Transverse colon (tissue), 4 donors: ENCODE data around the gene TMEM43. TPM values are rescaled to one million over a fixed set of nuclear protein-coding genes. Genes with fewer than 3 reads are reported as not detected.

ENCODE experiments used
- DNase-seq: peaks from one replicate; pipeline ENCODE4 v3.0.0-alpha.2; 2019
- H3K27ac ChIP-seq, 4 donors: fragments of 200-600 bp; sonication (generic); 2 replicates each; pipeline ENCODE4 v1.5.1; 2016 to 2018; ENCODE audit warnings: inconsistent platforms in 4 of 4
- H3K27me3 ChIP-seq: fragments of 200-600 bp; sonication (generic); 2 replicates; pipeline ENCODE4 v1.5.1; 2017; ENCODE audit warnings: inconsistent platforms
- H3K36me3 ChIP-seq, 4 donors: fragments of 200-600 bp; sonication (generic); 2 replicates each; pipeline ENCODE4 v1.5.1; 2017 to 2019; ENCODE audit warnings: inconsistent platforms in 4 of 4
- H3K4me1 ChIP-seq, 4 donors: fragments of 200-600 bp; sonication (generic); 2 replicates each; pipeline ENCODE4 v1.5.1; 2017 to 2020; ENCODE audit warnings: inconsistent platforms in 4 of 4
- H3K4me3 ChIP-seq, 4 donors: fragments of 200-600 bp; sonication (generic); 1 replicate in 1 of 4; 2 replicates in 3 of 4; pipeline versions ENCODE4 v1.5.1 to v1.6.1; 2017 to 2019; ENCODE audit warnings: inconsistent platforms in 4 of 4
- H3K9me3 ChIP-seq, 2 donors: fragments of 200-600 bp; sonication (generic); 2 replicates each; pipeline ENCODE4 v1.5.1; 2017 to 2019; ENCODE audit warnings: inconsistent platforms in 2 of 2
- CTCF ChIP-seq, 5 experiments: fragments of 200-600 bp in 3 of 5; fragments of 450-650 bp in 2 of 5; sonication (generic) in 3 of 5; IDR thresholded peaks; 1 replicate in 2 of 5; 2 replicates in 3 of 5; pipeline ENCODE4 v1.5.1; 2016 to 2017; ENCODE audit warnings: antibody characterized with exemption in 5 of 5, inconsistent platforms in 3 of 5, mild to moderate bottlenecking in 2 of 5, moderate library complexity in 1 of 5
- EP300 ChIP-seq: sonication (generic); formaldehyde crosslinking; IDR thresholded peaks from one replicate; pipeline ENCODE4 v1.6.1; 2017; ENCODE audit warnings: antibody characterized with exemption, low read depth
- POLR2A ChIP-seq: fragments of 450-650 bp; IDR thresholded peaks from one replicate; pipeline ENCODE4 v1.6.1; 2016; ENCODE audit warnings: antibody characterized with exemption, mild to moderate bottlenecking, moderate library complexity
- POLR2AphosphoS5 ChIP-seq, 3 donors: sonication (generic); formaldehyde crosslinking; IDR thresholded peaks; one replicate each; pipeline ENCODE4 v1.6.1; 2016; ENCODE audit warnings: antibody characterized with exemption in 3 of 3
- WGBS, 2 donors: methylation state at CpG; one replicate each; pipeline ENCODE4 v1.1.5; 2018; ENCODE audit warnings: low coverage in 1 of 2; 5-methylcytosine and 5-hydroxymethylcytosine counted together
- in situ Hi-C, 4 donors: fragments of 200-750 bp; cut with MboI; loops; one replicate each; pipeline versions ENCODE4 v1.15.0 to v1.15.1; 2017; ENCODE audit warnings: low sequenced_read_pairs in 3 of 4, low pct_ligation_motif_present in 1 of 4, low pct_unique_long_range_greater_than_20kb in 1 of 4
- intact Hi-C: fragments of 100-400 bp; cut with DNase I; formaldehyde crosslinking; loops from one replicate; pipeline ENCODE4 v1.15.1; 2023; ENCODE audit warnings: low total_unique reads
- total RNA-seq, 4 donors: library from RNA; depleted of rRNA; stranded (reverse); fragments of >200 nt; gene quantifications; one replicate each; pipeline ENCODE4 v1.1.0, GENCODE V29; 2016

The TMEM43 gene
- total RNA-seq, 4 donors from 2014 or later, result 30.8 to 128 (median 48.5) TPM

DNA sequence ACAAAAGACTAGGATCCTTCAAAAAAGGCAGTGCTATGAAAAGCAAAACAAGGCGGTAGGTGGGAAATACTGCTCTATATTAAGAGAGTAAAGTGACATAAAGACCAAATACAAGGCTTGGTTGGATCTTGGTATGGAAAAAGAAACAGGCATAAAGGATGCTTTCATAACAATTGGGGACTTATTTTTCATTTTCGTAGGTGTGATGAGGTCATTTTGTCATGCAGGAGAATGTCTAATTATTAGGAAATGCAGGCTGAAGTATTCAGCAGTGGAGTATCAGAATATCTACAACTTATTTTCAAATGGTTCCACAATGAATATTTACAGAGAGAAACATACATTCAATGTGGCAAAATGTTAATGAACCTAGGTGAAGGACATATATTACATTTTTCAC lies 44.6 kb downstream of the TMEM43 start:
- WGBS, 2 donors, result 90 to 100% methylated on average over 1 to 2 of the region's 2 CpGs
- H3K27me3 ChIP-seq, result no peaks in the 10 kb centered on the region
- no peaks in the 10 kb centered on the region for H3K4me1 ChIP-seq
- H3K4me3 ChIP-seq, result no peak overlapping the region
- H3K9me3 ChIP-seq, result no peaks in the 10 kb centered on the region
- intact Hi-C loops, result no loop called here
- H3K27ac ChIP-seq, result no peak overlapping the region
- in situ Hi-C loops, result loop anchor here in 1 of 4 donors (25.0 kb wide), 1 partner anchor 282 kb away; the partner anchor contains the start of gene WNT7A
- TF ChIP-seq CTCF (IDR thresholded peaks at IDR 0.05) (no peak), EP300 (no peak)
- DNase-seq, result no peak
- H3K36me3 ChIP-seq, result peaks cover 0 to 86% (median 32%) of the 10 kb centered on the region in 4 donors

GRCh38 chr3:14169871-14170270 lies 45.0 kb downstream of the TMEM43 start:
- no peak for DNase-seq
- intact Hi-C loops, result loop anchor here (5.0 kb wide), 1 partner anchor 43 kb away; the partner anchor contains the start of gene TMEM43
- no peak overlapping the region for H3K4me3 ChIP-seq
- no peak overlapping the region for H3K27ac ChIP-seq
- no peaks in the 10 kb centered on the region for H3K27me3 ChIP-seq
- in situ Hi-C loops, result loop anchor here in 2 of 4 donors (10.0 to 25.0 kb wide), 2 partner anchors 45 to 283 kb away; partner anchors contain the start of genes CHCHD4 (in 1 of the 2), TMEM43 (in 1 of the 2) and WNT7A (in 1 of the 2)
- peaks cover 0 to 81% (median 30%) of the 10 kb centered on the region in 4 donors for H3K36me3 ChIP-seq
- H3K9me3 ChIP-seq, result no peaks in the 10 kb centered on the region
- TF ChIP-seq CTCF (IDR thresholded peaks at IDR 0.05), result no peak
- TF ChIP-seq POLR2AphosphoS5 (IDR thresholded peaks at IDR 0.05), result no peak
- no peak for TF ChIP-seq EP300
- no peak for TF ChIP-seq POLR2A
- peaks cover 0 to 4% (median 0%) of the 10 kb centered on the region in 4 donors for H3K4me1 ChIP-seq

GRCh38 chr3:14170531-14171159 lies 45.8 kb downstream of the TMEM43 start:
- H3K36me3 ChIP-seq, result peaks cover 0 to 74% (median 27%) of the 10 kb centered on the region in 4 donors
- in situ Hi-C loops (loop anchor here in 2 of 4 donors (10.0 to 25.0 kb wide), 2 partner anchors 46 to 283 kb away; partner anchors contain the start of genes CHCHD4 (in 1 of the 2), TMEM43 (in 1 of the 2) and WNT7A (in 1 of the 2)), intact Hi-C loops (loop anchor here (5.0 kb wide), 1 partner anchor 43 kb away; the partner anchor contains the start of gene TMEM43)
- 64 to 77% methylated on average over 1 to 2 of the region's 2 CpGs for WGBS, 2 donors
- peaks cover 0 to 11% (median 2%) of the 10 kb centered on the region in 4 donors for H3K4me1 ChIP-seq
- no peaks in the 10 kb centered on the region for H3K9me3 ChIP-seq
- no peak for DNase-seq
- H3K4me3 ChIP-seq, result no peak overlapping the region
- TF ChIP-seq EP300, result no peak
- TF ChIP-seq CTCF (IDR thresholded peaks at IDR 0.05), result no peak
- no peak for TF ChIP-seq POLR2A
- no peak for TF ChIP-seq POLR2AphosphoS5 (IDR thresholded peaks at IDR 0.05)
- no peak overlapping the region for H3K27ac ChIP-seq
- H3K27me3 ChIP-seq, result no peaks in the 10 kb centered on the region

DNA sequence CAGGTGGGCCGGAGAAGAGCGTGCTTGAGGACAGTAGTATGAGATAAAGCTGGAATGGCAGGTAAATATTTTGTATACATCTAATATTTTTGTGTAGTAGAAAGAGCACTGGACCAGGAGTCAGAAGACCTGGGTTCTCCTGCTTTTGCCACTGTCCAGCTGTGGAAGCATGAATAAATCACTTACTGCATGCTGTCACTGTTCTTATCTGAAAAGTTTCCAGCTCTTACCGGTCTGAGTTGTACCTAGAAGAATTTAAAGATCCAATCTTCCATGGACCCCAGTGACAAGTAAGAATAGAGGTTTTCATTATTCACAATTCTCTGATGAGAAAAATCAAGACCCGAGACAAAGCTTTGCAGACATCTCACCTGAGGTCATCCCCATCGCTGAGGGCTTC lies 47.6 kb downstream of the TMEM43 start:
- H3K4me3 ChIP-seq, result no peak overlapping the region
- peaks cover 3 to 21% (median 11%) of the 10 kb centered on the region in 4 donors for H3K4me1 ChIP-seq
- 87 to 94% methylated on average over 3 to 5 of the region's 5 CpGs for WGBS, 2 donors
- H3K27me3 ChIP-seq, result no peaks in the 10 kb centered on the region
- H3K9me3 ChIP-seq, result no peaks in the 10 kb centered on the region
- H3K36me3 ChIP-seq, result peaks cover 0 to 55% (median 22%) of the 10 kb centered on the region in 4 donors
- no peak for TF ChIP-seq POLR2A
- TF ChIP-seq POLR2AphosphoS5 (IDR thresholded peaks at IDR 0.05), result no peak
- no peak for TF ChIP-seq CTCF (IDR thresholded peaks at IDR 0.05)
- no peak for TF ChIP-seq EP300
- no peak overlapping the region for H3K27ac ChIP-seq
- in situ Hi-C loops, result loop anchor here in 2 of 4 donors (10.0 to 25.0 kb wide), 2 partner anchors 48 to 285 kb away; partner anchors contain the start of genes CHCHD4 (in 1 of the 2), TMEM43 (in 1 of the 2) and WNT7A (in 1 of the 2)
- intact Hi-C loops, result loop anchor here (5.0 kb wide), 1 partner anchor 45 kb away; the partner anchor contains the start of gene TMEM43
- no peak for DNase-seq
